DOHH2 (cell line): ENCODE data around the gene MLLT10.

Experiments used
- H3F3A ChIP-seq: fragments of 200-600 bp; sonication (generic), shearing (Covaris generic); 2 replicates; pipeline ENCODE4 v1.6.0; 2016; ENCODE audit warnings: antibody characterized with exemption, mild to moderate bottlenecking; ENCODE audit not compliant: control insufficient read depth, insufficient read depth
- H3K27ac ChIP-seq: fragments of 200-600 bp; sonication (generic); 2 replicates; pipeline ENCODE4 v1.5.1; 2014; ENCODE audit warnings: low read depth, mild to moderate bottlenecking, low read length, moderate library complexity
- H3K27me3 ChIP-seq: fragments of 200-600 bp; sonication (generic); 2 replicates; pipeline ENCODE4 v1.6.1; 2014; ENCODE audit warnings: mild to moderate bottlenecking, low read length, mixed read lengths; ENCODE audit not compliant: control insufficient read depth
- H3K36me3 ChIP-seq: fragments of 200-600 bp; sonication (generic); 2 replicates; pipeline ENCODE4 v1.6.1; 2014; ENCODE audit warnings: mild to moderate bottlenecking, low read length, moderate library complexity, mixed read lengths; ENCODE audit not compliant: control insufficient read depth
- H3K4me1 ChIP-seq: fragments of 200-600 bp; sonication (generic); 2 replicates; pipeline ENCODE4 v1.6.1; 2014; ENCODE audit warnings: mild to moderate bottlenecking, low read length, mixed read lengths; ENCODE audit not compliant: control insufficient read depth
- H3K4me2 ChIP-seq: fragments of 200-600 bp; sonication (generic); 2 replicates; pipeline ENCODE4 v1.6.0; 2014; ENCODE audit warnings: mild to moderate bottlenecking, low read length, moderate library complexity
- H3K4me3 ChIP-seq: fragments of 200-600 bp; sonication (generic); 2 replicates; pipeline ENCODE4 v1.5.1; 2014; ENCODE audit warnings: mild to moderate bottlenecking, low read length, mixed read lengths
- H3K79me2 ChIP-seq: fragments of 200-600 bp; sonication (generic); 2 replicates; pipeline ENCODE4 v1.6.1; 2014; ENCODE audit warnings: mild to moderate bottlenecking, low read length, mixed read lengths; ENCODE audit not compliant: control insufficient read depth
- H3K9me2 ChIP-seq: fragments of 200-600 bp; sonication (generic); replicated peaks from 2 replicates; pipeline ENCODE4 v1.6.1; 2014; ENCODE audit warnings: mild to moderate bottlenecking, low read length, mixed read lengths; ENCODE audit not compliant: control insufficient read depth
- H3K9me3 ChIP-seq: fragments of 200-600 bp; sonication (generic); 2 replicates; pipeline ENCODE4 v1.6.1; 2014; ENCODE audit warnings: antibody characterized with exemption, low read length, mixed read lengths; ENCODE audit not compliant: control insufficient read depth, insufficient read depth
- H4K20me1 ChIP-seq: fragments of 200-600 bp; sonication (generic); 2 replicates; pipeline ENCODE4 v1.6.0; 2014; ENCODE audit warnings: low read depth, mild to moderate bottlenecking, antibody characterized with exemption, low read length, moderate library complexity; ENCODE audit not compliant: control insufficient read depth, insufficient read depth
- EZH2phosphoT487 ChIP-seq: fragments of 200-600 bp; sonication (generic); IDR thresholded peaks from 2 replicates; pipeline ENCODE4 v1.6.1; 2017; ENCODE audit warnings: borderline replicate concordance, mild to moderate bottlenecking, antibody characterized with exemption, low read length, moderate library complexity, mixed read lengths
- TF ChIP-seq, protein P1 (sequence below): fragments of 200-600 bp; sonication (generic); IDR thresholded peaks from one replicate; pipeline ENCODE4 v1.5.1; 2014; ENCODE audit warnings: antibody characterized with exemption, mild to moderate bottlenecking, low read depth, low read length; ENCODE audit not compliant: poor library complexity, severe bottlenecking

The MLLT10 gene

DNA sequence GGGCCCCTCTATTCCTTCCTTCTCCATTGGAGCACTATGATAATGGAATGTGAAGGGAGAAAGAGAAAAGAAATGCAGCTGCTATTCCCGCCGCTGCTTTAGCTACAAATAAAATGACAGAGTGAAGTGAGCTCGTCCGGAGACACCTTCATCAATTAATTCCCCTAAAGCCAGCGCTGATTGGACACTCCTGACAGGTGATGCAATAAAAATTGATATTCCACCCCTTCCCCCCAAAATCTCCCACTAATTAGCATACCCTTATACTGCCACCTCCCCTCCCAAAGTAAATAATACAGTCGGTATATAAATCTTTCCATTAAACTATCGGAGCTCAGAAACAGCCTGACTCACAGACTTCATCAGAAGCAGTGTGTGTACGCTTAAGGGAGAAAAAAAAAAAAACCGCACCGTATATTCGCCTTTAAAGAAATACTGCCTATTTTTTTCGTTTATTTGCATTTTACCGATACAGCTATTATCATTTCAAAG, 15.8 kb upstream of the MLLT10 start:
- H3K9me3 ChIP-seq = no peaks in the 10 kb centered on the region

DNA sequence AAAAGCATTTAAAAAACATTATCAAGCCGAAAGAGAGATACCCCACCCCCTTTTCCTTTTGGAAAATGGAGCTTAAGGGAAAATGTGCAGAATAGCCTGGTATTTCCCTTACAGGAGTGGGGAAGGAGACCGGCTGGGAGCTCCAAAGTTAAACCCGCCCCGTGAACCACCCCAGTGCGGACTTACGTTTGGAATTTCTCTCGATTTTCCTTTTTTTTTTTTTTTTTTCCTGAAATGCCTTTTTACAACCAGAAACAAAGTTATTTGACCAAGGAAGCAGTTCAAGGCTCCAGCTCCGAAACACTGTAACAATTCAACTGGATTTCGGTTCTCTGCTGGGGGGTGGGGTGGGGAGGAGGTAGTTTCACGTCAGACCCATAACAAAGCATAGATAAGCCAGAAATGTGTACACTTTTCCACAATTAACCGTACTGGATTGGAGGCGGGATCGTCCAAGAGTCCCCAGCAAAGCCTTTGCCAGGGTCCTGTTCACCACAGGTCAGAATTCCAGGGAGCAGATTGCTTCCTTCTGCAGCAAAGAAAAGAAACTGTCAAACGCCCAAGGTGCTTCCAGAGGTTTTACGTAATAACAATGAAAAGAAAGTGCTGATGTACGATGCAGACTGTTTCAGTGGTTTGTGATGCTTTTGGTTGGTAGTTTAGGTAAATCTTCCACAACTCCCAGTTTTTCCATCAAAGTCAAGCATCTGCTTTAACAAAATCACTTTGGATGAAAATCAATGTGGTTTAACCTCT, 15.2 kb upstream of the MLLT10 start:
- Histone ChIP-seq H3K4me1 (peaks cover 35% of the 10 kb centered on the region), H3F3A (peaks cover 4% of the 10 kb centered on the region), H3K79me2 (no peaks in the 10 kb centered on the region), H4K20me1 (peaks cover 2% of the 10 kb centered on the region; the same call in 1 of the 2 replicates), H3K4me2 (peak overlapping the region; percentile 99), H3K9me3 (no peaks in the 10 kb centered on the region), H3K36me3 (no peaks in the 10 kb centered on the region), H3K27ac (no peak overlapping the region), H3K27me3 (peaks cover 56% of the 10 kb centered on the region), H3K4me3 (peak overlapping the region; percentile 75), H3K9me2 (no peaks in the 10 kb centered on the region)
- TF ChIP-seq, protein P1, sequence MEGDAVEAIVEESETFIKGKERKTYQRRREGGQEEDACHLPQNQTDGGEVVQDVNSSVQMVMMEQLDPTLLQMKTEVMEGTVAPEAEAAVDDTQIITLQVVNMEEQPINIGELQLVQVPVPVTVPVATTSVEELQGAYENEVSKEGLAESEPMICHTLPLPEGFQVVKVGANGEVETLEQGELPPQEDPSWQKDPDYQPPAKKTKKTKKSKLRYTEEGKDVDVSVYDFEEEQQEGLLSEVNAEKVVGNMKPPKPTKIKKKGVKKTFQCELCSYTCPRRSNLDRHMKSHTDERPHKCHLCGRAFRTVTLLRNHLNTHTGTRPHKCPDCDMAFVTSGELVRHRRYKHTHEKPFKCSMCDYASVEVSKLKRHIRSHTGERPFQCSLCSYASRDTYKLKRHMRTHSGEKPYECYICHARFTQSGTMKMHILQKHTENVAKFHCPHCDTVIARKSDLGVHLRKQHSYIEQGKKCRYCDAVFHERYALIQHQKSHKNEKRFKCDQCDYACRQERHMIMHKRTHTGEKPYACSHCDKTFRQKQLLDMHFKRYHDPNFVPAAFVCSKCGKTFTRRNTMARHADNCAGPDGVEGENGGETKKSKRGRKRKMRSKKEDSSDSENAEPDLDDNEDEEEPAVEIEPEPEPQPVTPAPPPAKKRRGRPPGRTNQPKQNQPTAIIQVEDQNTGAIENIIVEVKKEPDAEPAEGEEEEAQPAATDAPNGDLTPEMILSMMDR = no peak
- 0 out of 2 replicates have a peak, but pooled peaks have one; percentile 14 for TF ChIP-seq EZH2phosphoT487

More for the DNA sequence above, 15.8 kb upstream of the MLLT10 start:
- H3K79me2 ChIP-seq = no peaks in the 10 kb centered on the region
- no peak overlapping the region for H3K27ac ChIP-seq
- peaks cover 34% of the 10 kb centered on the region for H3K4me1 ChIP-seq
- no peaks in the 10 kb centered on the region for H3K9me2 ChIP-seq
- H3K4me2 ChIP-seq = peak overlapping the region; percentile 99
- peaks cover 62% of the 10 kb centered on the region for H3K27me3 ChIP-seq
- H3K36me3 ChIP-seq = no peaks in the 10 kb centered on the region
- H3F3A ChIP-seq = peaks cover 4% of the 10 kb centered on the region
- peak overlapping the region; percentile 75 for H3K4me3 ChIP-seq
- peaks cover 2% of the 10 kb centered on the region; the same call in 1 of the 2 replicates for H4K20me1 ChIP-seq
- no peak for TF ChIP-seq EZH2phosphoT487
- TF ChIP-seq, protein P1 = no peak

DNA sequence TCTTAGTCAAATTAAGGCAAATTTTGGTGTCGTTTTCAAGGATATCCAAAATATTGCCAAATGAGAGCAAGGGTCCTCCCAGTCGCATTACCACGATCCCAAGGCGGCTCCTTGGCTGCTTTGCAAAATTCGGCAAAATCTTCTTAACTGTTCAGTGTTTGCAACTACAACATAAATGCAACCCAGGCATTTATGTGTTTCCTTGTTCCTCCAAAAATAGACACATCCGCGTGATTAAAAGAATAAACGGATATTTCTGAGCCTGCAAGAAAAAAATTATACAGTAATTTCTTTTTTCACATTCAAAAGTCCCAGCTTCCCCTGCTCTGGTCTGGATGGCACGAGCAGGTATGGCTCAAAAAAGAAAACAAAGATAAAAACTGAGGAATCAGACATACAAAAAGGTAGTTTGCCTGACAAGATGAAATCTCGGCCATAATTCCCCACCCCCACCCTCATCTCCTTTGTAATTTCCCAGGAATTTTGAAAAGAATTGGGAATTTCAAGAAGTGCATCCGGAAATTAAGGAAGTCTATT, 14.6 kb upstream of the MLLT10 start:
- H3K27ac ChIP-seq = no peak overlapping the region
- H3K9me2 ChIP-seq = no peaks in the 10 kb centered on the region
- peak overlapping the region; percentile 75 for H3K4me3 ChIP-seq
- H3K27me3 ChIP-seq = peaks cover 53% of the 10 kb centered on the region
- H3K4me2 ChIP-seq = peak overlapping the region; percentile 99
- H3F3A ChIP-seq = peaks cover 8% of the 10 kb centered on the region
- H3K36me3 ChIP-seq = no peaks in the 10 kb centered on the region
- peaks cover 2% of the 10 kb centered on the region; the same call in 1 of the 2 replicates for H4K20me1 ChIP-seq
- no peaks in the 10 kb centered on the region for H3K9me3 ChIP-seq
- H3K79me2 ChIP-seq = no peaks in the 10 kb centered on the region
- H3K4me1 ChIP-seq = peaks cover 41% of the 10 kb centered on the region
- TF ChIP-seq EZH2phosphoT487 = 0 out of 2 replicates have a peak, but pooled peaks have one; percentile 3
- TF ChIP-seq, protein P1 = no peak
